Heart right ventricle (tissue), 16 donors: ENCODE measurements around the gene PSKH1. TPM values are rescaled to one million over a fixed set of nuclear protein-coding genes. Genes with fewer than 3 reads are reported as not detected.

Experiments
- ATAC-seq, 8 donors: fragments of 200-7000 bp; cut with Tn5 transposase; one replicate each; pipeline ENCODE4 v1.9.1; 2020; ENCODE audit warnings: mild to moderate bottlenecking in 8 of 8, moderate library complexity in 8 of 8, moderate number of reproducible peaks in 1 of 8
- DNase-seq, 2 donors: peaks; one replicate each; pipeline ENCODE4 v3.0.0-alpha.2; 2020
- H3K27ac ChIP-seq, 10 donors: fragments of 200-600 bp; sonication (generic) in 2 of 10; one replicate each; pipeline versions ENCODE4 v1.5.0 to v1.8.0; 2020 to 2022; ENCODE audit warnings: mild to moderate bottlenecking in 3 of 10
- H3K27me3 ChIP-seq, 7 donors: fragments of 200-600 bp; one replicate each; pipeline ENCODE4 v1.8.0; 2021 to 2022; ENCODE audit warnings: mild to moderate bottlenecking in 2 of 7
- H3K36me3 ChIP-seq, 9 donors: fragments of 200-600 bp; sonication (generic) in 1 of 9; one replicate each; pipeline versions ENCODE4 v1.5.0 to v1.8.0; 2020 to 2022; ENCODE audit warnings: mild to moderate bottlenecking in 2 of 9
- H3K4me1 ChIP-seq, 9 donors: fragments of 200-600 bp; sonication (generic) in 1 of 9; one replicate each; pipeline versions ENCODE4 v1.5.0 to v1.8.0; 2020 to 2022; ENCODE audit warnings: mild to moderate bottlenecking in 4 of 9
- H3K4me3 ChIP-seq, 10 donors: fragments of 200-600 bp; sonication (generic) in 2 of 10; one replicate each; pipeline versions ENCODE4 v1.5.0 to v1.8.0; 2020 to 2022; ENCODE audit warnings: mild to moderate bottlenecking in 7 of 10, moderate library complexity in 2 of 10
- H3K9me3 ChIP-seq, 11 donors: fragments of 200-600 bp in 10 of 11; sonication (generic) in 2 of 11; one replicate each; pipeline versions ENCODE4 v1.5.0 to v1.8.0; 2013 to 2022; ENCODE audit warnings: mild to moderate bottlenecking in 2 of 11, control low read depth in 1 of 11, moderate library complexity in 1 of 11
- CTCF ChIP-seq, 9 donors: fragments of 200-600 bp; sonication (generic) in 2 of 9; IDR thresholded peaks; one replicate each; pipeline versions ENCODE4 v1.5.0 to v1.8.0; 2021 to 2022; ENCODE audit warnings: antibody characterized with exemption in 9 of 9, mild to moderate bottlenecking in 5 of 9, moderate library complexity in 1 of 9
- WGBS, 2 donors: extraction: QIAGEN DNeasy Blood & Tissue Kit; methylation state at CpG; one replicate each; pipeline ENCODE4 v1.1.7; 2013; ENCODE audit warnings: inconsistent platforms in 1 of 2; 5-methylcytosine and 5-hydroxymethylcytosine counted together
- intact Hi-C, 10 donors: fragments of 100-400 bp; cut with DNase I; formaldehyde crosslinking; loops; one replicate each; pipeline versions ENCODE4 v1.11.1 to v1.14.2; 2022
- polyA plus RNA-seq, 2 donors: library from polyadenylated mRNA; stranded (reverse); fragments of 200-250 nt; gene quantifications; one replicate each; pipeline ENCODE4 v1.2.3, GENCODE V29; 2013
- total RNA-seq, 10 donors: library from RNA; stranded (reverse); fragmentation: NEBNext Ultra II Directional in 3 of 10; extraction: Animal tissue kit (Norgen Biotek cat#: 25700) in 3 of 10; gene quantifications; one replicate each; pipeline versions ENCODE4 v1.2.1 to v1.2.4, GENCODE V29; 2021 to 2023
- donor health status: Arrhythmogenic right ventricular cardiomyopathy.
- donor health status: ischemic (EF 13 %, LVEDD 7.1; RV severe dilation, severe dysfunction).
- donor health status: healthy with polysubstance abuse.
- donor health status: DM: no; HTN: yes; CAD: no.
- donor health status: DM: no; HTN: no; CAD: no.
- donor health status: ischemic (EF 25% LVEDD 6.9; RV normal size, moderate dysfunction).
- donor health status: ischemic (EF 25% LVEDD 5.7; RV mildly dilated, moderate dysfunction).
- donor health status: healthy.
- donor health status: DM: yes; HTN: yes; CAD: no.
- donor health status: Ischemic cardiomyopathy.
- donor health status: ischemic (EF 35%, LVEDD 5.7; RV mildly dilated, moderate dysfunction).
- donor health status: nonischemic (EF 11% LVEDD 7.7; RV severe dilation, severe dysfunction).
- donor health status: DM: yes; HTN: yes; CAD: no.
- donor health status: PGD.
- donor health status: ischemic (EF 29% LVEDD 5.4; RV normal size, mild dysfunction).
- donor health status: nonischemic (EF 23%, LVEDD 6.1; RV moderate dilation, normal function).

Gene PSKH1
- total and polyA plus RNA-seq, 12 donors, result 15.7 to 24.5 (median 20.5) TPM

DNA sequence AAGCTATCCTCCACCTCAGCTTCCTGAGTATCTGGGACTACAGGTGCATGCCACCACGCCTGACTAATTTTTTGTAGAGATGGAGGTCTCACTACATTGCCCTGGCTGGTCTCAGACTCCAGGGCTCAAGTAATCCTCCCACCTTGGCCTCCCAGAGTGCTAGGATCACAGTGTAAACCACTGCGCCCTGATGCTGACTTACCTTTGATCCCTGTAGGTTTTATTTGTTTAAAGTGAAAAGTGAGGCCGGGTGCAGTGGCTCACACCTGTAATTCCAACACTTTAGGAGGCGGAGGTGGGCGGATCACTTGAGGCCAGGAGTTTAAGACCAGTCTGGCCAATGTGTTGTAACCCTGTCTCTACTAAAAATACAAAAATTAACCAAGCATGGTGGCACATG lies 8.7 kb downstream of the PSKH1 start:
- no peak overlapping the region for H3K27ac ChIP-seq
- no peak for TF ChIP-seq CTCF (IDR thresholded peaks at IDR 0.05)
- DNase-seq (no peak), ATAC-seq (no peak)
- H3K4me3 ChIP-seq, result no peak overlapping the region
- H3K9me3 ChIP-seq, result no peaks in the 10 kb centered on the region
- H3K4me1 ChIP-seq, result peaks cover 4 to 34% (median 19%) of the 10 kb centered on the region in 9 donors
- intact Hi-C loops, result no loop called here
- peaks cover 0 to 46% (median 5%) of the 10 kb centered on the region in 9 donors for H3K36me3 ChIP-seq
- WGBS, 2 donors, result 95 to 97% methylated on average over 5 of the region's 5 CpGs
- no peaks in the 10 kb centered on the region for H3K27me3 ChIP-seq

- Histone ChIP-seq H3K9me3 (no peaks in the 10 kb centered on the region), H3K27me3 (no peaks in the 10 kb centered on the region), H3K4me1 (peaks cover 0 to 23% (median 8%) of the 10 kb centered on the region in 9 donors), H3K27ac (peak overlapping the region in 4 of 10 donors; percentile 8 to 53 (median 46)), H3K4me3 (no peak overlapping the region), H3K36me3 (peaks cover 0 to 46% (median 5%) of the 10 kb centered on the region in 9 donors)
- DNase-seq (no peak), ATAC-seq (peak in 1 of 8 donors; percentile 41)
- WGBS, 2 donors, result 72 to 80% methylated on average over 4 of the region's 4 CpGs
- intact Hi-C loops, result no loop called here
- no peak for TF ChIP-seq CTCF (IDR thresholded peaks at IDR 0.05)
These were observed 9.8 kb downstream of the PSKH1 start for GRCh38 chr16:67902831-67903230.

DNA sequence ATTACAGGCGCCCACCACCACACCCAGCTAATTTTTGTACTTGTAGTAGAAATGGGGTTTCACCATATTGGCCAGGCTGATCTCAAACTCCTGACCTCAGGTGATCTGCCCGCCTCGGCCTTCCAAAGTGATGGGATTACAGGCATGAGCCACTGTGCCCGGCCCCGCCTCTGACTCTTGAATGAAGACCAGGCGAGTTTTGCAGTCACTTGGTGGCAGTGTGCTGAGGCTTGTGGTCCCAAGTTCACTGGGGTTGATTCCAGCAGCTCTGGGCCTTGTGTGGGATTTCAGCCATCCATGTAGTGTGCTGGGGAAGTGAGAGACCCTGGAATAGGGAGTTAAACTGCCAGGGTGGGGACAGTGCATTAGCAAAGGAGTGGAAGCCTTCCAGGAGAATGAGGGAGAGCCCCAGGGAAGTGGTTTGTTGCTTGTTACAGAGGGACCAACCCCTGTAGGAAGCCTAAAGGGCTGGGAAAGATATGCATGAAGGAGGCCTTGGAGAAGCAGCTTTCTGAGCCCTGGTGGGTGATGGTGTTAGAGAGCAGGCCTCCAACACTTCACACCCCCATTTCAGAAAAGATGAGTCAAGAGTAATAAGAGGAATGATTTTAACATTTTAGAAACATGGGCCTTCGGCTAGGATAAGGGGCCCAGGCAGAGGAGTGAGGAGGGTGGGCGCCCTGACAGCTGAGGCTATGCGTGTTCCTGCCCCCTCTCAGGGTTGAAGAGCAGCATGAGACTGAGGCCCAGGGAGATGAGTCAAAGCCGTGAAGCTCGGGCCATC lies 14.5 kb downstream of the PSKH1 start:
- 89 to 92% methylated on average over 11 of the region's 11 CpGs for WGBS, 2 donors
- ATAC-seq (no peak), DNase-seq (no peak)
- Histone ChIP-seq H3K36me3 (peaks cover 0 to 71% (median 28%) of the 10 kb centered on the region in 9 donors), H3K27me3 (no peaks in the 10 kb centered on the region), H3K27ac (no peak overlapping the region), H3K9me3 (no peaks in the 10 kb centered on the region), H3K4me1 (peaks cover 0 to 26% (median 3%) of the 10 kb centered on the region in 9 donors), H3K4me3 (no peak overlapping the region)
- intact Hi-C loops, result no loop called here
- TF ChIP-seq CTCF (IDR thresholded peaks at IDR 0.05), result no peak

DNA sequence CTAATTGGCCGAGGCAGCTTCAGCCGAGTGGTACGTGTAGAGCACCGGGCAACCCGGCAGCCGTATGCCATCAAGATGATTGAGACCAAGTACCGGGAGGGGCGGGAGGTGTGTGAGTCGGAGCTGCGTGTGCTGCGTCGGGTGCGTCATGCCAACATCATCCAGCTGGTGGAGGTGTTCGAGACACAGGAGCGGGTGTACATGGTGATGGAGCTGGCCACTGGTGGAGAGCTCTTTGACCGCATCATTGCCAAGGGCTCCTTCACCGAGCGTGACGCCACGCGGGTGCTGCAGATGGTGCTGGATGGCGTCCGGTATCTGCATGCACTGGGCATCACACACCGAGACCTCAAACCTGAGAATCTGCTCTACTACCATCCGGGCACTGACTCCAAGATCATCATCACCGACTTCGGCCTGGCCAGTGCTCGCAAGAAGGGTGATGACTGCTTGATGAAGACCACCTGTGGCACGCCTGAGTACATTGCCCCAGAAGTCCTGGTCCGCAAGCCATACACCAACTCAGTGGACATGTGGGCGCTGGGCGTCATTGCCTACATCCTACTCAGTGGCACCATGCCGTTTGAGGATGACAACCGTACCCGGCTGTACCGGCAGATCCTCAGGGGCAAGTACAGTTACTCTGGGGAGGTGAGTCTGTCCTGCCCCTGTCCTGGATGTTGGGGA lies 16.1 kb downstream of the PSKH1 start:
- 95% methylated on average over 36 of the region's 36 CpGs for WGBS, 2 donors
- Histone ChIP-seq H3K36me3 (peaks cover 0 to 73% (median 23%) of the 10 kb centered on the region in 9 donors), H3K4me3 (no peak overlapping the region)

More for the DNA sequence above, 16.1 kb downstream of the PSKH1 start:
- peaks cover 0 to 15% (median 0%) of the 10 kb centered on the region in 9 donors for H3K4me1 ChIP-seq
- ATAC-seq (peak in 2 of 8 donors; percentile 9 to 30), DNase-seq (no peak)
- no peak for TF ChIP-seq CTCF (IDR thresholded peaks at IDR 0.05)
- intact Hi-C loops, result no loop called here
- H3K27ac ChIP-seq, result no peak overlapping the region
- H3K27me3 ChIP-seq, result no peaks in the 10 kb centered on the region
- H3K9me3 ChIP-seq, result no peaks in the 10 kb centered on the region
